Caco-2 (cell line): ENCODE results near the gene SPATA32. TPM values are rescaled to one million over a fixed set of nuclear protein-coding genes. Genes with fewer than 3 reads are reported as not detected.

ENCODE experiments used
- BruUV-seq: library from RNA; stranded (reverse); fragments of 400-500 nt; replicated peaks from 2 replicates; lab custom pipeline; 2021; lab: Mats Ljungman, UMichigan
- CTCF ChIA-PET: fragments of 300-600 bp; sonication (Branson Sonifier 250); formaldehyde crosslinking; loops from one replicate; lab custom pipeline; 2022; ENCODE audit warnings: antibody characterized with exemption; lab: Charles Lee
- POLR2A ChIA-PET: fragments of 300-600 bp; sonication (Branson Sonifier 250); formaldehyde crosslinking; loops from one replicate; lab custom pipeline; 2022; ENCODE audit warnings: antibody characterized with exemption; lab: Charles Lee
- DNase-seq, 2 experiments: peaks; one replicate each; pipeline versions ENCODE4 v3.0.0 to v3.0.0-alpha.2; 2020 to 2022
- H3K27me3 ChIP-seq: replicated peaks from 2 replicates; pipeline ENCODE4 v1.6.0; 2011; ENCODE audit warnings: low read length; ENCODE audit not compliant: control insufficient read depth, insufficient read depth
- H3K36me3 ChIP-seq: 2 replicates; pipeline ENCODE4 v1.5.1; 2011; ENCODE audit warnings: low read length; ENCODE audit not compliant: control insufficient read depth, insufficient read depth
- H3K4me1 ChIP-seq: fragments of 250-450 bp; sonication (Bioruptor Pico); 2 replicates; pipeline ENCODE4 v1.5.1; 2020; ENCODE audit warnings: mild to moderate bottlenecking
- H3K4me3 ChIP-seq: 2 replicates; pipeline ENCODE4 v1.5.1; 2011; ENCODE audit warnings: low read depth, mild to moderate bottlenecking, control low read depth, low read length
- H3K9me3 ChIP-seq: fragments of 250-450 bp; sonication (Bioruptor Pico); 2 replicates; pipeline ENCODE4 v1.5.1; 2020; ENCODE audit warnings: mild to moderate bottlenecking, moderate library complexity
- H3K27ac Mint-ChIP-seq: one replicate; pipeline ENCODE4 v1.8.0; 2022; ENCODE audit warnings: mixed read lengths; ENCODE audit not compliant: unreplicated experiment
- H3K27me3 Mint-ChIP-seq: one replicate; pipeline ENCODE4 v1.8.0; 2022; ENCODE audit warnings: mixed read lengths; ENCODE audit not compliant: insufficient read depth, unreplicated experiment
- H3K36me3 Mint-ChIP-seq: one replicate; pipeline ENCODE4 v1.8.0; 2022; ENCODE audit warnings: mild to moderate bottlenecking, mixed read lengths; ENCODE audit not compliant: insufficient read depth, unreplicated experiment
- H3K4me1 Mint-ChIP-seq: one replicate; pipeline ENCODE4 v1.8.0; 2022; ENCODE audit warnings: low read depth, mixed read lengths; ENCODE audit not compliant: unreplicated experiment
- H3K4me3 Mint-ChIP-seq: one replicate; pipeline ENCODE4 v1.8.0; 2022; ENCODE audit warnings: mild to moderate bottlenecking, moderate library complexity, mixed read lengths; ENCODE audit not compliant: unreplicated experiment
- H3K9me3 Mint-ChIP-seq: one replicate; pipeline ENCODE4 v1.8.0; 2022; ENCODE audit warnings: mixed read lengths; ENCODE audit not compliant: unreplicated experiment
- CTCF ChIP-seq, 2 experiments: fragments of 200-600 bp in 1 of 2; IDR thresholded peaks; 1 replicate in 1 of 2; 2 replicates in 1 of 2; pipeline versions ENCODE4 v1.5.1 to v1.8.0; 2011 to 2022; ENCODE audit warnings: antibody characterized with exemption in 1 of 2, control low read depth in 1 of 2, inconsistent platforms in 1 of 2, low read depth in 1 of 2, low read length in 1 of 2, mild to moderate bottlenecking in 1 of 2, moderate library complexity in 1 of 2; ENCODE audit not compliant: insufficient read depth in 1 of 2, severe bottlenecking in 1 of 2, unreplicated experiment in 1 of 2
- intact Hi-C: fragments of 100-400 bp; cut with micrococcal nuclease; formaldehyde crosslinking; loops from one replicate; pipeline ENCODE4 v1.10.0; 2022; ENCODE audit not compliant: unreplicated experiment
- total RNA-seq: library from RNA; stranded (reverse); gene quantifications from 2 replicates; pipeline ENCODE4 v1.2.3, GENCODE V29; 2022

The SPATA32 gene
- total RNA-seq, 1 experiment from 2014 or later: not detected

GRCh38 chr17:45282683-45283644 lies 21.1 kb upstream of the SPATA32 start:
- H3K36me3 ChIP-seq: peaks cover 4% of the 10 kb centered on the region
- Mint-ChIP-seq H3K4me1 (peaks cover 2% of the 10 kb centered on the region), H3K36me3 (peaks cover 43% of the 10 kb centered on the region)

GRCh38 chr17:45279898-45280297 lies 18.0 kb upstream of the SPATA32 start:
- intact Hi-C loops: no loop called here
- Mint-ChIP-seq H3K4me1 (peaks cover 12% of the 10 kb centered on the region), H3K27me3 (no peaks in the 10 kb centered on the region), H3K4me3 (no peak overlapping the region), H3K36me3 (peaks cover 37% of the 10 kb centered on the region), H3K9me3 (no peaks in the 10 kb centered on the region), H3K27ac (peak overlapping the region; percentile 50)
- Histone ChIP-seq H3K9me3 (no peaks in the 10 kb centered on the region), H3K27me3 (no peaks in the 10 kb centered on the region), H3K4me3 (no peak overlapping the region), H3K36me3 (peaks cover 4% of the 10 kb centered on the region), H3K4me1 (peaks cover 11% of the 10 kb centered on the region)
- DNase-seq: no peak
- BruUV-seq: no TSS peak
- ChIA-PET POLR2A (no interaction called here), CTCF (interaction anchor here (0.7 kb wide), 1 partner anchor 145 kb away, joined by 7 read pairs; no protein-coding TSS in a partner anchor)
- TF ChIP-seq CTCF (IDR thresholded peaks at IDR 0.05; ENCODE audit: insufficient read depth in 1 of 2, low read depth in 1 of 2, low read length in 1 of 2, severe bottlenecking in 1 of 2, unreplicated experiment in 1 of 2): no peak

More at GRCh38 chr17:45282683-45283644, 21.1 kb upstream of the SPATA32 start:
- H3K27ac Mint-ChIP-seq: no peak overlapping the region
- no peak overlapping the region for H3K4me3 Mint-ChIP-seq
- no peaks in the 10 kb centered on the region for H3K27me3 Mint-ChIP-seq
- Histone ChIP-seq H3K27me3 (no peaks in the 10 kb centered on the region), H3K4me1 (peaks cover 9% of the 10 kb centered on the region), H3K9me3 (no peaks in the 10 kb centered on the region), H3K4me3 (no peak overlapping the region)
- TF ChIP-seq CTCF (IDR thresholded peaks at IDR 0.05; ENCODE audit: insufficient read depth in 1 of 2, low read depth in 1 of 2, low read length in 1 of 2, severe bottlenecking in 1 of 2, unreplicated experiment in 1 of 2): no peak
- ChIA-PET POLR2A (interaction anchor here (0.5 kb wide), 1 partner anchor 134 kb away, joined by 10 read pairs; no protein-coding TSS in a partner anchor), CTCF (interaction anchor here (0.7 to 1.6 kb wide), 2 partner anchors 34 to 91 kb away, joined by 4 to 7 read pairs; partner anchors contain the start of gene MAP3K14)
- no peak for DNase-seq
- intact Hi-C loops: no loop called here
- no peaks in the 10 kb centered on the region for H3K9me3 Mint-ChIP-seq
- no TSS peak for BruUV-seq

- no peaks in the 10 kb centered on the region; the same call in none of the 2 replicates for H3K36me3 ChIP-seq
- BruUV-seq: no TSS peak
- Mint-ChIP-seq H3K9me3 (no peaks in the 10 kb centered on the region), H3K4me1 (peaks cover 12% of the 10 kb centered on the region), H3K27ac (peak overlapping the region; percentile 61), H3K4me3 (peak overlapping the region; percentile 41), H3K27me3 (no peaks in the 10 kb centered on the region), H3K36me3 (peaks cover 31% of the 10 kb centered on the region)
- ChIA-PET CTCF (interaction anchor here (0.7 to 3.1 kb wide), 18 partner anchors 10 to 148 kb away, joined by 3 to 45 read pairs (median 6); partner anchors contain the start of gene MAP3K14), POLR2A (interaction anchor here (0.8 to 1.7 kb wide), 3 partner anchors 34 to 94 kb away, joined by 3 to 8 read pairs (median 5); partner anchors contain the start of gene MAP3K14)
- no peak for DNase-seq
- no peak overlapping the region for H3K4me3 ChIP-seq
- TF ChIP-seq CTCF (IDR thresholded peaks at IDR 0.05; ENCODE audit: insufficient read depth in 1 of 2, low read depth in 1 of 2, low read length in 1 of 2, severe bottlenecking in 1 of 2, unreplicated experiment in 1 of 2): no peak
- peaks cover 11% of the 10 kb centered on the region for H3K4me1 ChIP-seq
- no peaks in the 10 kb centered on the region for H3K9me3 ChIP-seq
- no peaks in the 10 kb centered on the region for H3K27me3 ChIP-seq
- intact Hi-C loops: loop anchor here (1.0 kb wide), 4 partner anchors 39 to 147 kb away; partner anchors contain the start of gene MAP3K14
Measured at GRCh38 chr17:45277992-45278391, 16.1 kb upstream of the SPATA32 start.
